Spinal cord (tissue), 10 donors: ENCODE data around the gene CMIP. TPM values are rescaled to one million over a fixed set of nuclear protein-coding genes. Genes with fewer than 3 reads are reported as not detected.
A peak's percentile ranks its signal among the peaks of the same experiment; 100 is the strongest.

Experiments
- DNase-seq, 6 donors: peaks; one replicate each; pipeline versions ENCODE4 v3.0.0 to v3.0.0-alpha.2; 2013 to 2015; ENCODE audit warnings: low spot score in 6 of 6, low read depth in 4 of 6
- H3K27ac ChIP-seq: one replicate; pipeline ENCODE4 v1.5.1; 2013; ENCODE audit warnings: low read depth, low read length, control low read depth
- H3K27me3 ChIP-seq: one replicate; pipeline ENCODE4 v1.6.1; 2013; ENCODE audit warnings: low read length; ENCODE audit not compliant: control insufficient read depth, insufficient read depth
- H3K36me3 ChIP-seq: one replicate; pipeline ENCODE4 v1.6.1; 2013; ENCODE audit warnings: low read length; ENCODE audit not compliant: control insufficient read depth, insufficient read depth
- H3K4me1 ChIP-seq: one replicate; pipeline ENCODE4 v1.6.1; 2013; ENCODE audit warnings: low read length; ENCODE audit not compliant: control insufficient read depth, insufficient read depth
- H3K4me3 ChIP-seq: one replicate; pipeline ENCODE4 v1.5.1; 2013; ENCODE audit warnings: low read depth, low read length, control low read depth
- H3K9me3 ChIP-seq: one replicate; pipeline ENCODE4 v1.6.1; 2013; ENCODE audit warnings: low read length; ENCODE audit not compliant: control insufficient read depth, insufficient read depth
- WGBS: methylation state at CpG from one replicate; pipeline ENCODE4 v1.1.5; 2013; ENCODE audit warnings: missing lambda C conversion rate; ENCODE audit not compliant: insufficient coverage; 5-methylcytosine and 5-hydroxymethylcytosine counted together
- polyA plus RNA-seq, 2 donors: library from polyadenylated mRNA; unstranded; fragments of 120-200 nt; gene quantifications; one replicate each; pipeline ENCODE4 v1.2.1, GENCODE V29; 2013; ENCODE audit not compliant: insufficient read length in 2 of 2
- total RNA-seq, 2 donors: library from RNA; depleted of rRNA in 1 of 2; stranded (reverse); fragments of 120-200 nt in 1 of 2; fragments of >200 nt in 1 of 2; gene quantifications; one replicate each; pipeline versions ENCODE4 v1.2.3 to v1.2.4, GENCODE V29; 2013 to 2014
- donor health status: healthy.

CMIP gene
- total and polyA plus RNA-seq, 4 donors = 20.6 to 151 (median 100) TPM

GRCh38 chr16:81602256-81602776 lies 157.7 kb downstream of the CMIP start:
- H3K4me1 ChIP-seq = peaks cover 43% of the 10 kb centered on the region
- H3K4me3 ChIP-seq = no peak overlapping the region
- no peaks in the 10 kb centered on the region for H3K9me3 ChIP-seq
- peak overlapping the region; percentile 54 for H3K27ac ChIP-seq
- peak in 1 of 6 donors; percentile 73 for DNase-seq
- no peaks in the 10 kb centered on the region for H3K27me3 ChIP-seq
- peaks cover 4% of the 10 kb centered on the region for H3K36me3 ChIP-seq
- 70% methylated on average over 2 of the region's 13 CpGs for WGBS

- H3K4me3 ChIP-seq = no peak overlapping the region
- DNase-seq = peak in 1 of 6 donors; percentile 34
- H3K36me3 ChIP-seq = peaks cover 6% of the 10 kb centered on the region
- 61% methylated on average over 2 of the region's 11 CpGs for WGBS
- H3K4me1 ChIP-seq = peaks cover 44% of the 10 kb centered on the region
- H3K9me3 ChIP-seq = no peaks in the 10 kb centered on the region
- no peaks in the 10 kb centered on the region for H3K27me3 ChIP-seq
- no peak overlapping the region for H3K27ac ChIP-seq
These were observed 158.2 kb downstream of the CMIP start for GRCh38 chr16:81602792-81603191.

GRCh38 chr16:81604960-81605383 lies 160.4 kb downstream of the CMIP start:
- H3K4me1 ChIP-seq = peaks cover 45% of the 10 kb centered on the region
- H3K27ac ChIP-seq = no peak overlapping the region
- DNase-seq = no peak
- 83% methylated on average over 8 of the region's 8 CpGs for WGBS
- peaks cover 15% of the 10 kb centered on the region for H3K36me3 ChIP-seq
- no peak overlapping the region for H3K4me3 ChIP-seq
- H3K27me3 ChIP-seq = no peaks in the 10 kb centered on the region
- H3K9me3 ChIP-seq = no peaks in the 10 kb centered on the region

DNA sequence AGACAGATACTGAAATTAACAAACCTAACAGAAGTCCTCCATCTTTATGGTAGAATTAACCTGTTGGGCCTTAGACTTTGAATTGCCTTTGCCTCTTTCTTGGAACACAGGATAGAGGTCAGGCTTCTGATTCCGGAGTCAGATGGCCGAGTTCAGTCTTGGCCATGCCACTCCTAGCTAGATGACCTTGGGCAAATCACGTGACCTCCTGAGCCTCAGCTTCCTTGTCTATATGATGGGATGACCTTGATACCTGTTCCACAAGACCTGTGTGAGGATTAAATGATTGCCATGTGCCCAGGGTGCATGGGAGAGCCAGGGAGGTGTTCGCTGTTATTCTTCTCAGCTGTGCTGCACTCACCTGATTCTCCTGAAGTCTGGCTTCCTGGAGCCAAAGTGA lies 161.4 kb downstream of the CMIP start:
- Histone ChIP-seq H3K4me3 (no peak overlapping the region), H3K27me3 (no peaks in the 10 kb centered on the region), H3K9me3 (no peaks in the 10 kb centered on the region), H3K36me3 (peaks cover 24% of the 10 kb centered on the region), H3K27ac (no peak overlapping the region), H3K4me1 (peaks cover 45% of the 10 kb centered on the region)
- no peak for DNase-seq
- WGBS = 95% methylated on average over 3 of the region's 4 CpGs

DNA sequence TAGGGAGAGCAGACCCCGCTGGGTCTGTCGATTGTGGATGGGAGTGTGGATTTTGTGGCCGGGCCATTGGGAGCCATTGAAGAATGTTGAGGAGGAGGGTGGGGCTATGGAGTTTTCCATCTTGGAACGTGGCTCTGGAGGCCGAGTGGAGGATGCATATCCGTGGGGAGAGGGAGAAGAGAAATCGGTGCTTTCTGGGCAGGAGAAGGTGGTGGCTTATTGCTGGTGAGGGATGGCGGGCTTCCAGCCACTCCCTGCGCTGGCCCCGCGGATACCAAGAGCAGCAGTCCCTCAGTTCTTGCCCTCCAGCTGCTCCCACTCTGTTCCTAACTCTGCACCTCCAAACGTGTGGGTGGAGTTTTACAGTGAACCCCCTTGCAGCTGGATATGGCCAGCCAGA lies 162.4 kb downstream of the CMIP start:
- no peak overlapping the region for H3K27ac ChIP-seq
- no peaks in the 10 kb centered on the region for H3K27me3 ChIP-seq
- no peak for DNase-seq
- peaks cover 32% of the 10 kb centered on the region for H3K36me3 ChIP-seq
- no peaks in the 10 kb centered on the region for H3K9me3 ChIP-seq
- no peak overlapping the region for H3K4me3 ChIP-seq
- 94% methylated on average over 8 of the region's 12 CpGs for WGBS
- peaks cover 46% of the 10 kb centered on the region for H3K4me1 ChIP-seq

DNA sequence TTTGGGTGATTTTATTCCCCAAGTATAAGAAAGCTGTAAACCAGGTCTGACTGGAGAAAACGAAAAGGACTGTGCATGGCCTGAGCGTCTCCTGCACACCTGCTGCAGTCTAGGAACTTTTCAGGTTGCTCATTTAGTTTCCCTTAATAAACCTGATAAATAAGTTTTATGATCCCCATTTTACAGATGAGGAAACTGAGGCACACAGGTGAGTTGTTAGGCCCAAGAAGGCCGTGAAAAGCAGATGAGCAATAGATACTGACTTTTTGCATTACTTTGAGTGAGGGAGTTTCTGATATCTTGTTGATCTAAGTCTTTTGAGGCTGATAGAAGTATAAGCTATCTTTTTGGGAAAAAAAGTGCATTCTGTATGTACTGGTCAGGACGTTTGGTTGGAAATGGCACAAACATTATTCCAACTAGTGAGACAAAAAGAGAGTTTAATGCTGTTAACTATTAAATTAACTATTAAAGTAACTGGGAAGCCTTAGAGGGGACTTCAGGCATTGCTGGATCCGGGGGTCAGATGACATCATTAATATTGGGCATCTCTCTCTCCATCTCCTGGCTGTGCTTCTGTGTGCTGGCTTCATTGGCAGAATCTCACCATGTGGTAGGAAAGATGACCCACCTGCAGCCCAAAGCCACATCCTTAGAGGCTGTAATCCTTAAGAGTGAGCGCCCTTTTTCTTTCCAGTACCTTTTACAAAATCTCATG lies 163.4 kb downstream of the CMIP start:
- peaks cover 32% of the 10 kb centered on the region for H3K36me3 ChIP-seq
- 85% methylated on average over 3 of the region's 6 CpGs for WGBS
- no peak overlapping the region for H3K4me3 ChIP-seq
- no peaks in the 10 kb centered on the region for H3K9me3 ChIP-seq
- DNase-seq = no peak
- no peaks in the 10 kb centered on the region for H3K27me3 ChIP-seq
- peaks cover 56% of the 10 kb centered on the region for H3K4me1 ChIP-seq
- H3K27ac ChIP-seq = no peak overlapping the region

DNA sequence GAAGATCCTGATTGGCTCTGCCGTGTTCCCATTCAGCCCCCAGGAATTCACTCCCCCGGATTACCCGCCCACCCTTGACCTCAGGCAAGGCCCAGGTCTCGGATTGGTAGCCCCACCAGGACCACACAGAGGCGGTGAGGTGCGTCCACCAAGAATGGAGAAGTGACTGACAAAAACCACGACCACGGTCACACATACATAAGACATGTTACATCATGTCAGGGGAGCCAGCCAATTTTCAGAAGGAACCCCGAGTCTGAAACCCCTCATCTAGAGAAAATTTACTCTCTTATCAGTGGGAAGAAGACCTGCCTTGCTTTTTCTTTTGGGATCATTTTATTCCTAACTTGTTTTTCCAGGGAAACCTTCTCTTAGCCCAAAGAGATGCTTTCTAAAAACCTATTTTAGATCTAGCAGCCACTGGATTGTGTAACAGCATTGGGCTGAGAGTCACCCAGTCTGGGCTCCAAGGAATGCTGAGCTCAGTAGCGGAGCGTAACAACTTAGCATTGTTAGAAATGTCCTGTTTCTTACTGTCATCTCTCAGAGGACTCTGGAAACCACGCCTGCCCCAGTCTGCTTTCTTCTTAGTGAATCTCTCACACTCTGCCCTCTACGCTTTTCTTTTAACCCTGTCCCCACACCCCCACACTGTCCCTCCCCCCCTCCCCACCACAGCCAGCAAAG lies 164.1 kb downstream of the CMIP start:
- H3K4me1 ChIP-seq = peaks cover 60% of the 10 kb centered on the region
- H3K27me3 ChIP-seq = no peaks in the 10 kb centered on the region
- H3K36me3 ChIP-seq = peaks cover 32% of the 10 kb centered on the region
- DNase-seq = no peak
- 76% methylated on average over 13 of the region's 13 CpGs for WGBS
- H3K27ac ChIP-seq = no peak overlapping the region
- no peak overlapping the region for H3K4me3 ChIP-seq
- H3K9me3 ChIP-seq = no peaks in the 10 kb centered on the region

GRCh38 chr16:81609323-81609892 lies 164.8 kb downstream of the CMIP start:
- DNase-seq = no peak
- Histone ChIP-seq H3K36me3 (peaks cover 36% of the 10 kb centered on the region), H3K27ac (no peak overlapping the region), H3K27me3 (no peaks in the 10 kb centered on the region), H3K9me3 (no peaks in the 10 kb centered on the region), H3K4me1 (peaks cover 68% of the 10 kb centered on the region), H3K4me3 (no peak overlapping the region)
- WGBS = 73% methylated on average over 10 of the region's 11 CpGs

DNA sequence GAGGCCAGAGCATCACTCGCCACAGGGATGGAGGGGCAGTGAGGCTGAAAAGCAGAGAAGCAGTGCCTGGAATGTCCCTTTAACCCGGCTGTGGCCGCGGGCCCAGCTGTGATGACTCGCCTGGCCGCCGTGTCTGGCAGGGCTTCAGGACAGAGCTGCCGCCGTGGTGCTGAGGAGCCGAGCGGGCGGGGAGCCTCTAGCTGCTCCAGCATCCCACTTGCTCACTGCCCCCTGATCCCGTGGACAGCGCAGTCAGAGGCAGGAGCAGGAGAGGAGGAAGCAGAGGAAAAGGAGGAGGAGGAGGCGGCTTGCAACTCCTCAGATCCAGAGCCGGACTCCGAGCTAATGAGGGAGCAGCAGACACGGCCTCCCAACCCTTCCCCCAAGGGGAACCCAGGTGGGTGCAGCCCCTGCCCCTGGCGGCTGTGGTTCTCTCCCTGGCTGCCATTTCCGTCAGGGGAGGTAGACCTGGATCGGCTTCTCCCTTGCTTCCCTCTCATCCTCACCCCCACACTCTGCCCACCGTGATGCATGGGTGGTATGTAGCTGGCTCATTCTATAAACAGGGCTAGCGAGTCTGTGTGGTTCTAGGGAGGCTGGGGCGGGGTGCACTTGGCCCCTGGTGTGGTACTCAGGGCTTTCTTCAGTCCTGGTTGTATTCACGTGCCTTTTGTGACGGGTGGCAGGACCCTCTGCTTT lies 165.7 kb downstream of the CMIP start:
- H3K4me3 ChIP-seq = no peak overlapping the region
- H3K36me3 ChIP-seq = peaks cover 44% of the 10 kb centered on the region
- peak in 2 of 6 donors; percentile 24 to 71 for DNase-seq
- 34% methylated on average over 9 of the region's 26 CpGs for WGBS
- no peaks in the 10 kb centered on the region for H3K27me3 ChIP-seq
- no peak overlapping the region for H3K27ac ChIP-seq
- H3K4me1 ChIP-seq = peaks cover 65% of the 10 kb centered on the region
- H3K9me3 ChIP-seq = no peaks in the 10 kb centered on the region
